Neural cell (in vitro differentiated cells): ENCODE results near the gene FILIP1L. TPM values are rescaled to one million over a fixed set of nuclear protein-coding genes. Genes with fewer than 3 reads are reported as not detected.

Experiments used
- H2AFZ ChIP-seq: fragments of 200-600, 300-800 bp; sonication (generic), shearing (Covaris generic); 2 replicates; pipeline ENCODE4 v1.6.0; 2014; ENCODE audit warnings: low read depth, mild to moderate bottlenecking, antibody characterized with exemption, low read length, moderate library complexity
- H3F3A ChIP-seq: fragments of 200-600 bp; shearing (Covaris generic); 2 replicates; pipeline ENCODE4 v1.6.1; 2016; ENCODE audit warnings: mild to moderate bottlenecking, moderate library complexity, mixed read lengths, antibody characterized with exemption, low read length; ENCODE audit not compliant: insufficient read depth, poor library complexity, severe bottlenecking
- H3K27ac ChIP-seq: fragments of 200-600, 300-800 bp; sonication (generic), shearing (Covaris generic); 2 replicates; pipeline ENCODE4 v1.5.1; 2014; ENCODE audit warnings: mild to moderate bottlenecking, low read length, moderate library complexity
- H3K27me3 ChIP-seq: fragments of 300-800, 200-600 bp; sonication (generic), shearing (Covaris generic); 2 replicates; pipeline ENCODE4 v1.6.0; 2014; ENCODE audit warnings: mild to moderate bottlenecking, low read depth, low read length, moderate library complexity; ENCODE audit not compliant: insufficient read depth
- H3K36me3 ChIP-seq: fragments of 300-800, 200-600 bp; sonication (generic), shearing (Covaris generic); 2 replicates; pipeline ENCODE4 v1.5.1; 2014; ENCODE audit warnings: mild to moderate bottlenecking, antibody characterized with exemption, low read length, moderate library complexity; ENCODE audit not compliant: insufficient read depth
- H3K4me2 ChIP-seq: fragments of 300-800, 200-600 bp; sonication (generic), shearing (Covaris generic); 2 replicates; pipeline ENCODE4 v1.6.0; 2014; ENCODE audit warnings: mild to moderate bottlenecking, low read length
- H3K4me3 ChIP-seq: fragments of 300-800, 200-600 bp; sonication (generic), shearing (Covaris generic); 2 replicates; pipeline ENCODE4 v1.5.1; 2014; ENCODE audit warnings: mild to moderate bottlenecking, low read length, moderate library complexity
- H3K79me2 ChIP-seq: fragments of 200-600 bp; shearing (Covaris generic); replicated peaks from 2 replicates; pipeline ENCODE4 v1.6.0; 2014; ENCODE audit warnings: mild to moderate bottlenecking, low read length, moderate library complexity; ENCODE audit not compliant: insufficient read depth
- H3K9ac ChIP-seq: fragments of 300-800, 200-600 bp; sonication (generic), shearing (Covaris generic); 2 replicates; pipeline ENCODE4 v1.6.1; 2016; ENCODE audit warnings: mild to moderate bottlenecking, low read length, mixed read lengths
- H3K9me2 ChIP-seq: fragments of 200-600 bp; shearing (Covaris generic); 2 replicates; pipeline ENCODE4 v1.6.1; 2016; ENCODE audit warnings: mild to moderate bottlenecking, low read length, mixed read lengths; ENCODE audit not compliant: insufficient read depth
- H3K9me3 ChIP-seq: fragments of 200-600, 300-800 bp; sonication (generic), shearing (Covaris generic); 2 replicates; pipeline ENCODE4 v1.6.1; 2016; ENCODE audit warnings: mild to moderate bottlenecking, mixed run types, low read length, moderate library complexity, mixed read lengths
- H4K20me1 ChIP-seq: fragments of 200-600 bp; shearing (Covaris generic); 2 replicates; pipeline ENCODE4 v1.6.1; 2016; ENCODE audit warnings: mild to moderate bottlenecking, mixed run types; ENCODE audit not compliant: insufficient read depth
- CTCF ChIP-seq: fragments of 450-650 bp; IDR thresholded peaks from 2 replicates; pipeline ENCODE4 v1.5.1; 2014; ENCODE audit warnings: antibody characterized with exemption, mild to moderate bottlenecking, moderate library complexity; ENCODE audit not compliant: poor library complexity, severe bottlenecking
- EP300 ChIP-seq: fragments of 450-650 bp; conservative IDR thresholded peaks from 2 replicates; pipeline ENCODE4 v1.6.1; 2014; ENCODE audit warnings: antibody characterized with exemption, mild to moderate bottlenecking, moderate library complexity; ENCODE audit not compliant: poor library complexity, severe bottlenecking
- EZH2 ChIP-seq: fragments of 200-600, 300-800 bp; shearing (Covaris generic), sonication (generic); IDR thresholded peaks from 2 replicates; pipeline ENCODE4 v1.6.1; 2014; ENCODE audit warnings: antibody characterized with exemption, low read length, borderline replicate concordance, mild to moderate bottlenecking; ENCODE audit not compliant: insufficient read depth, poor library complexity, severe bottlenecking
- MXI1 ChIP-seq: fragments of 450-650 bp; conservative IDR thresholded peaks from 2 replicates; pipeline ENCODE4 v1.6.1; 2014; ENCODE audit warnings: antibody characterized with exemption, mild to moderate bottlenecking; ENCODE audit not compliant: poor library complexity, severe bottlenecking
- POLR2AphosphoS5 ChIP-seq: IDR thresholded peaks from 2 replicates; pipeline ENCODE4 v1.6.1; 2012
- RAD21 ChIP-seq: fragments of 450-650 bp; conservative IDR thresholded peaks from 2 replicates; pipeline ENCODE4 v1.6.1; 2014; ENCODE audit warnings: antibody characterized with exemption, mild to moderate bottlenecking, moderate library complexity
- REST ChIP-seq: IDR thresholded peaks from 2 replicates; pipeline ENCODE4 v1.6.1; 2012; ENCODE audit warnings: borderline replicate concordance
- SMC3 ChIP-seq: fragments of 450-650 bp; conservative IDR thresholded peaks from 2 replicates; pipeline ENCODE4 v1.6.1; 2014; ENCODE audit warnings: antibody characterized with exemption, mild to moderate bottlenecking, moderate library complexity; ENCODE audit not compliant: poor library complexity
- TAF1 ChIP-seq: IDR thresholded peaks from 2 replicates; pipeline ENCODE4 v1.6.1; 2012; ENCODE audit warnings: low read depth
- polyA plus RNA-seq: library from polyadenylated mRNA; depleted of rRNA; stranded (reverse); fragments of >200 nt; gene quantifications from 2 replicates; pipeline ENCODE4 v1.2.3, GENCODE V29; 2014

FILIP1L gene
- polyA plus RNA-seq, 1 donor from 2014 or later: 0.27 TPM

DNA sequence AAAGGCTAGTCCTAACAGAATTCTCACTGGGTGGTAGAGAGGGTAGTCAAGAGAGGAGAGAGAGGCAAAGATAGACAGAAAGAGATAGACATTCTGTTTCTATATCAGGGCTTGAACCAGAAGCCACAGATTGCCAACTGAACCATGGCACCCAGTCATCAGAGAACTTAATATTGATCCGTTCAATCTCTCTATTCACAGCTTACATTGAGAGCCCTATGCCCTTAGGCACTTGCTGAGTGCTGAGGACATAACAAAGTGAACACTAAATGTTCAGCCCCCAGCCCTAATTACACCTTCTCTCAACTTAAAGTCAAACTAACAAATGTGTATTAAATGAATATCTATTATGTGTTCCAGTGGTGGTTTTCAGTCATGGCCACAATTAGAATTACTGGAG lies 124.1 kb downstream of the FILIP1L start:
- Histone ChIP-seq H3K27ac (no peak overlapping the region), H3K27me3 (no peaks in the 10 kb centered on the region), H3K9me2 (no peaks in the 10 kb centered on the region), H2AFZ (no peak overlapping the region), H4K20me1 (no peaks in the 10 kb centered on the region), H3K4me2 (no peak overlapping the region), H3K36me3 (no peaks in the 10 kb centered on the region), H3K79me2 (no peaks in the 10 kb centered on the region), H3K9me3 (no peaks in the 10 kb centered on the region), H3K4me3 (no peak overlapping the region), H3K9ac (no peak overlapping the region), H3F3A (no peaks in the 10 kb centered on the region)
- TF ChIP-seq POLR2AphosphoS5 (no peak), EP300 (no peak), REST (no peak), CTCF (no peak), MXI1 (no peak), EZH2 (no peak), RAD21 (no peak), TAF1 (no peak), SMC3 (no peak)

GRCh38 chr3:99984668-99985067 lies 129.6 kb downstream of the FILIP1L start:
- Histone ChIP-seq H3K4me3 (no peak overlapping the region), H3K27me3 (no peaks in the 10 kb centered on the region), H3K9ac (no peak overlapping the region), H3K9me3 (no peaks in the 10 kb centered on the region), H3F3A (no peaks in the 10 kb centered on the region), H4K20me1 (no peaks in the 10 kb centered on the region), H2AFZ (no peak overlapping the region), H3K27ac (no peak overlapping the region), H3K79me2 (no peaks in the 10 kb centered on the region), H3K4me2 (no peak overlapping the region), H3K36me3 (no peaks in the 10 kb centered on the region), H3K9me2 (no peaks in the 10 kb centered on the region)
- no peak for TF ChIP-seq EP300
- TF ChIP-seq TAF1: no peak
- TF ChIP-seq REST: no peak
- TF ChIP-seq POLR2AphosphoS5: no peak
- TF ChIP-seq SMC3: no peak
- no peak for TF ChIP-seq EZH2
- no peak for TF ChIP-seq MXI1
- TF ChIP-seq RAD21: no peak
- no peak for TF ChIP-seq CTCF
